Left ventricle myocardium inferior (tissue), 1 donor: ENCODE results near the gene SLC8A1. TPM values are rescaled to one million over a fixed set of nuclear protein-coding genes. Genes with fewer than 3 reads are reported as not detected.

ENCODE experiments used
- DNase-seq: peaks from one replicate; pipeline ENCODE4 v3.0.0-alpha.2; 2020
- H3K27ac ChIP-seq: fragments of 200-600 bp; replicated peaks from 2 replicates; pipeline ENCODE4 v1.8.0; 2021
- H3K27me3 ChIP-seq: fragments of 200-600 bp; 2 replicates; pipeline ENCODE4 v1.8.0; 2021; ENCODE audit warnings: low read depth
- H3K36me3 ChIP-seq: fragments of 200-600 bp; 2 replicates; pipeline ENCODE4 v1.8.0; 2021
- H3K4me1 ChIP-seq: fragments of 200-600 bp; 2 replicates; pipeline ENCODE4 v1.8.0; 2021
- H3K4me3 ChIP-seq: fragments of 200-600 bp; 2 replicates; pipeline ENCODE4 v1.8.0; 2021; ENCODE audit warnings: mild to moderate bottlenecking, moderate library complexity
- H3K9me3 ChIP-seq: fragments of 200-600 bp; replicated peaks from 2 replicates; pipeline ENCODE4 v1.8.0; 2021
- intact Hi-C: fragments of 100-400 bp; cut with micrococcal nuclease; formaldehyde crosslinking; loops from one replicate; pipeline ENCODE4 v1.11.0; 2022
- total RNA-seq: library from RNA; stranded (reverse); fragmentation: NEBNext Ultra II Directional; extraction: Animal tissue kit (Norgen Biotek cat#: 25700); gene quantifications from one replicate; pipeline ENCODE4 v1.2.1, GENCODE V29; 2021
- TF ChIP-seq, protein P1 (sequence below): fragments of 200-600 bp; IDR thresholded peaks from 2 replicates; pipeline ENCODE4 v1.8.0; 2021; ENCODE audit warnings: antibody characterized with exemption, mild to moderate bottlenecking, borderline replicate concordance
- donor health status: DM: no; HTN: yes; CAD: no; lungs with severe emphysema.

Gene SLC8A1
- total RNA-seq, 1 donor from 2014 or later, result 990 TPM

DNA sequence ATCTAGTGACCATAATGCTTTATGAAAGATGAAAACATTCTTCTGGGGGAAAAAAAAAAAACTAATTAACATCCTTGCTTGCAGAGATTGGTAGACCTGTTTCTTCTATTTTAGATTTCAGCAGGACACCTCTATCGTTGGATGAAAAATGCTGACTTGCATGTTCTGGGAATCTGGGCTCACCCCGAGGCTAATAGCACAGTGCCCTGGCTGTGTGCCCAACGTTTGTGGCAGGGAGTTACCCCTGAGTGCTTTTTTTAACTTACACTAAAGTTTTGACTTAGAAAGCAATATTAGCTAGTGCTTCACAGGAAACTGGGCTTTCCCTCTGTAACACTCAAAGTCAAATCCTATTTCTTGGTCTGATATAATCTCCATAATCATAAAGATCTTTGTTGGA lies 233.2 kb downstream of the SLC8A1 start:
- TF ChIP-seq, protein P1, sequence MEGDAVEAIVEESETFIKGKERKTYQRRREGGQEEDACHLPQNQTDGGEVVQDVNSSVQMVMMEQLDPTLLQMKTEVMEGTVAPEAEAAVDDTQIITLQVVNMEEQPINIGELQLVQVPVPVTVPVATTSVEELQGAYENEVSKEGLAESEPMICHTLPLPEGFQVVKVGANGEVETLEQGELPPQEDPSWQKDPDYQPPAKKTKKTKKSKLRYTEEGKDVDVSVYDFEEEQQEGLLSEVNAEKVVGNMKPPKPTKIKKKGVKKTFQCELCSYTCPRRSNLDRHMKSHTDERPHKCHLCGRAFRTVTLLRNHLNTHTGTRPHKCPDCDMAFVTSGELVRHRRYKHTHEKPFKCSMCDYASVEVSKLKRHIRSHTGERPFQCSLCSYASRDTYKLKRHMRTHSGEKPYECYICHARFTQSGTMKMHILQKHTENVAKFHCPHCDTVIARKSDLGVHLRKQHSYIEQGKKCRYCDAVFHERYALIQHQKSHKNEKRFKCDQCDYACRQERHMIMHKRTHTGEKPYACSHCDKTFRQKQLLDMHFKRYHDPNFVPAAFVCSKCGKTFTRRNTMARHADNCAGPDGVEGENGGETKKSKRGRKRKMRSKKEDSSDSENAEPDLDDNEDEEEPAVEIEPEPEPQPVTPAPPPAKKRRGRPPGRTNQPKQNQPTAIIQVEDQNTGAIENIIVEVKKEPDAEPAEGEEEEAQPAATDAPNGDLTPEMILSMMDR, result no peak
- Histone ChIP-seq H3K4me1 (peaks cover 41% of the 10 kb centered on the region), H3K36me3 (no peaks in the 10 kb centered on the region), H3K4me3 (no peak overlapping the region), H3K27ac (peak overlapping the region; percentile 70), H3K27me3 (no peaks in the 10 kb centered on the region), H3K9me3 (peaks cover 12% of the 10 kb centered on the region)
- intact Hi-C loops, result no loop called here
- peak; percentile 63 for DNase-seq

- no peaks in the 10 kb centered on the region for H3K36me3 ChIP-seq
Measured at GRCh38 chr2:40213619-40214018, 238.3 kb downstream of the SLC8A1 start.

DNA sequence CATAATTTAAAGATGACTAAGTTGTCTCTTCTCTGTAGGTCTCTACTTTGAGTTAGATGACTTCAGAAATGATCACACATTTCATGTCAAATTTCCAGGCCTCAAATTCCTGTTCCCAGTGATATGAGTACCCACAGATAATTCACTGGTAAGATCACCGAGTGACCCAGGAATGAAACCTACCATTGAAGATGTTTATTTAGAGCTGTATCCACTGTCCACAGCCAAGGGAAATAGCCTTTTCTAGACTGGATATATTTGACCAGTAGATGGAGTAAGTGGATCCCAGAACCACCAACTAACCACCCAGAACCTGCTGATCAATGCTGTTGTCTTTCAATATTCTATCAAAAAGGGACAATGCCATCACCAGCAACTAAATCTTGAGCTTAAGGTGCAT lies 238.8 kb downstream of the SLC8A1 start:
- Histone ChIP-seq H3K4me3 (no peak overlapping the region), H3K4me1 (peaks cover 26% of the 10 kb centered on the region), H3K9me3 (peaks cover 7% of the 10 kb centered on the region), H3K27me3 (no peaks in the 10 kb centered on the region), H3K36me3 (no peaks in the 10 kb centered on the region), H3K27ac (no peak overlapping the region)
- no peak for DNase-seq
- TF ChIP-seq, protein P1, result peak; percentile 60
- intact Hi-C loops, result no loop called here

More at GRCh38 chr2:40213619-40214018, 238.3 kb downstream of the SLC8A1 start:
- H3K9me3 ChIP-seq, result peaks cover 7% of the 10 kb centered on the region
- no peak overlapping the region for H3K27ac ChIP-seq
- H3K4me1 ChIP-seq, result peaks cover 25% of the 10 kb centered on the region
- H3K27me3 ChIP-seq, result no peaks in the 10 kb centered on the region
- no peak for DNase-seq
- TF ChIP-seq, protein P1, result no peak
- intact Hi-C loops, result no loop called here
- no peak overlapping the region for H3K4me3 ChIP-seq

- intact Hi-C loops, result no loop called here
- Histone ChIP-seq H3K4me3 (no peak overlapping the region), H3K36me3 (no peaks in the 10 kb centered on the region), H3K27me3 (no peaks in the 10 kb centered on the region), H3K27ac (no peak overlapping the region), H3K4me1 (peaks cover 42% of the 10 kb centered on the region), H3K9me3 (no peaks in the 10 kb centered on the region)
- DNase-seq, result no peak
- TF ChIP-seq, protein P1, result no peak
Measured at GRCh38 chr2:40210968-40211353, 240.9 kb downstream of the SLC8A1 start.

- DNase-seq, result no peak
- Histone ChIP-seq H3K4me3 (no peak overlapping the region), H3K27me3 (no peaks in the 10 kb centered on the region), H3K9me3 (no peaks in the 10 kb centered on the region), H3K36me3 (no peaks in the 10 kb centered on the region), H3K4me1 (peaks cover 42% of the 10 kb centered on the region), H3K27ac (no peak overlapping the region)
- intact Hi-C loops, result no loop called here
- TF ChIP-seq, protein P1, result no peak
Measured at GRCh38 chr2:40210344-40210967, 241.4 kb downstream of the SLC8A1 start.
